ENCODE results near the gene DOK3.

DNA sequence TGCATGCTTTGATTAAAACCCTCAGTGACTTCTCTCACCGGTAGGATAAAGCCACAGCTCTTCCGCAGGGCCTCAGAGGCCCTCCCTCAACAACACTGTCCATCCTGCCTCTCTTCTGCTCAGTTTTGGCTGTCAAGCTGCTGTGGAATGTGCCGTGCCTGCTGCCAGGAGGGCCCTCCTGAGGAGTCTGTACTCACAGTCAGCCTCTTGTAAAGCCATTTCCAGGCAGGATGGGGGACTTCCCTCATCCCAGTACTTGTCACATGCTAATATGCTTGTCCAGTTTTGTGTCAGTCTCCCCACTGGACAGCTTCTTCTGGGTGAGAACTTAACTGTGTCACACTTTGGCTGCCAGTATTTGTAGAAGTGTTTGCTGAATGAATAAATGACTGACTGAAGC is 21.0 kb upstream of the DOK3 start:
- TF ChIP-seq, protein P1, sequence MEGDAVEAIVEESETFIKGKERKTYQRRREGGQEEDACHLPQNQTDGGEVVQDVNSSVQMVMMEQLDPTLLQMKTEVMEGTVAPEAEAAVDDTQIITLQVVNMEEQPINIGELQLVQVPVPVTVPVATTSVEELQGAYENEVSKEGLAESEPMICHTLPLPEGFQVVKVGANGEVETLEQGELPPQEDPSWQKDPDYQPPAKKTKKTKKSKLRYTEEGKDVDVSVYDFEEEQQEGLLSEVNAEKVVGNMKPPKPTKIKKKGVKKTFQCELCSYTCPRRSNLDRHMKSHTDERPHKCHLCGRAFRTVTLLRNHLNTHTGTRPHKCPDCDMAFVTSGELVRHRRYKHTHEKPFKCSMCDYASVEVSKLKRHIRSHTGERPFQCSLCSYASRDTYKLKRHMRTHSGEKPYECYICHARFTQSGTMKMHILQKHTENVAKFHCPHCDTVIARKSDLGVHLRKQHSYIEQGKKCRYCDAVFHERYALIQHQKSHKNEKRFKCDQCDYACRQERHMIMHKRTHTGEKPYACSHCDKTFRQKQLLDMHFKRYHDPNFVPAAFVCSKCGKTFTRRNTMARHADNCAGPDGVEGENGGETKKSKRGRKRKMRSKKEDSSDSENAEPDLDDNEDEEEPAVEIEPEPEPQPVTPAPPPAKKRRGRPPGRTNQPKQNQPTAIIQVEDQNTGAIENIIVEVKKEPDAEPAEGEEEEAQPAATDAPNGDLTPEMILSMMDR (IDR thresholded peaks at IDR 0.05; ENCODE audit: poor library complexity) = no peak
- no peak for TF ChIP-seq EZH2 (IDR thresholded peaks at IDR 0.05; ENCODE audit: borderline replicate concordance)
